AG04450 (cell line): Measurements from ENCODE around the gene KIF2A. TPM values are rescaled to one million over a fixed set of nuclear protein-coding genes. Genes with fewer than 3 reads are reported as not detected.

ENCODE experiments used
- CTCF ChIA-PET: fragments of 300-600, 350-600 bp; formaldehyde crosslinking; extraction: SDS; loops from one replicate; lab custom pipeline; 2022; ENCODE audit warnings: antibody characterized with exemption, inconsistent platforms; lab: Charles Lee
- POLR2A ChIA-PET: fragments of 350-600 bp; formaldehyde crosslinking; extraction: SDS; loops from one replicate; lab custom pipeline; 2021; ENCODE audit warnings: antibody characterized with exemption, inconsistent platforms; lab: Yijun Ruan, JAX
- DNase-seq: peaks from one replicate; pipeline ENCODE4 v3.0.0-alpha.2; 2011; ENCODE audit warnings: low read depth, low spot score
- H3K27ac ChIP-seq: one replicate; pipeline ENCODE4 v1.5.1; 2012; ENCODE audit warnings: low read depth, low read length, control low read depth
- H3K27me3 ChIP-seq: one replicate; pipeline ENCODE4 v1.6.0; 2012; ENCODE audit warnings: low read length; ENCODE audit not compliant: control insufficient read depth, insufficient read depth
- H3K4me3 ChIP-seq: 2 replicates; pipeline ENCODE4 v1.5.1; 2011; ENCODE audit warnings: mild to moderate bottlenecking, low read depth, low read length, control low read depth
- H3K9me3 ChIP-seq: 2 replicates; pipeline ENCODE4 v1.5.1; 2012; ENCODE audit warnings: low read length; ENCODE audit not compliant: control insufficient read depth, insufficient read depth
- polyA minus RNA-seq: library from RNA; depleted of rRNA, polyadenylated mRNA; stranded (reverse); fragments of >200 nt; gene quantifications from 2 replicates; pipeline ENCODE4 v1.2.3, GENCODE V29; 2011; rRNA and poly(A)+ RNA removed
- polyA plus RNA-seq: library from polyadenylated mRNA; depleted of rRNA; stranded (reverse); fragments of >200 nt; gene quantifications from 2 replicates; pipeline ENCODE4 v1.2.3, GENCODE V29; 2011; rRNA removed
- TF ChIP-seq, protein P1 (sequence below): IDR thresholded peaks from 2 replicates; pipeline ENCODE4 v1.5.1; 2011; ENCODE audit warnings: low read depth, low read length, control low read depth, inconsistent platforms

The KIF2A gene
- polyA plus RNA-seq = 37.2 and 50.8 TPM in 2 replicates
- polyA minus RNA-seq = 31.1 and 60.9 TPM in 2 replicates

DNA sequence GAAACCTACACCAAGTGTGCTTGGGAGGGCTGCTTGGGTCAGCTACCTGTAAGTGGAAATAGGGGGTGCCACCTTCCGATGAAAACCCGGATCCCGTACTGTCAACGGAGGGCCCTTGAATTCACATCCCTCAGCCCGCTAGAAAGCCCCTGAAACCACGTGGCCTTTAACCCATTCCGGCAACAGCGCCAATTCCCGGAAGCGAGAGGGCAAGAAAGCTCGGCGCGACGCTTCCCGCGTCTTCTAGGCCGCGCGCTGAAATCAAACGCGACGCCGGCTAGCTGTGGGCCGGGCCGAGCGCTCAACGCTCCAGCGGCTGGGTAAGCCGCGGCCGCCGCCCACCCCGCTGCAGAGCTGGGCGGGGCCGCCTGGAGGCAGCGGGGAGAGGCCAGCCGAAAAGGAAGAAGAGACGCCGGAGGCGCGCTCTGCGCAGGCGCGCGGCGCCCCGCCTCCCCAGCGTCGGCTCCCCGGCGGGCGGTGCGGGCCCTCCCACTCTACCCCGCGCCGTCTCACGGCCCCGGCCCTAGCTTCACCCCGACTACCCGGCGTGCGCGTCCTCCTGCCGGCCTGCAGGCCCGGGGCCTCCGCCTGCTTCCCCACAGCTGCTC, at the start of gene KIF2A:
KIF2A (plus strand) TSS at position 492 of the 608 bp plus-strand sequence. CDS start 267 bp downstream, outside the sequence.
- ChIA-PET POLR2A (interaction anchor here (1.3 to 1.6 kb wide), 2 partner anchors 10 to 97 kb away, joined by 3 to 14 read pairs; partner anchors contain the start of gene DIMT1), CTCF (interaction anchor here (0.9 to 1.6 kb wide), 5 partner anchors 9 to 154 kb away, joined by 3 to 4 read pairs (median 3); no protein-coding TSS in a partner anchor)
- peak within 1 kb of the TSS; percentile 81 for H3K4me3 ChIP-seq
- H3K27me3 ChIP-seq = no peaks in the 10 kb centered on the region
- H3K9me3 ChIP-seq = no peaks in the 10 kb centered on the region
- TF ChIP-seq, protein P1, sequence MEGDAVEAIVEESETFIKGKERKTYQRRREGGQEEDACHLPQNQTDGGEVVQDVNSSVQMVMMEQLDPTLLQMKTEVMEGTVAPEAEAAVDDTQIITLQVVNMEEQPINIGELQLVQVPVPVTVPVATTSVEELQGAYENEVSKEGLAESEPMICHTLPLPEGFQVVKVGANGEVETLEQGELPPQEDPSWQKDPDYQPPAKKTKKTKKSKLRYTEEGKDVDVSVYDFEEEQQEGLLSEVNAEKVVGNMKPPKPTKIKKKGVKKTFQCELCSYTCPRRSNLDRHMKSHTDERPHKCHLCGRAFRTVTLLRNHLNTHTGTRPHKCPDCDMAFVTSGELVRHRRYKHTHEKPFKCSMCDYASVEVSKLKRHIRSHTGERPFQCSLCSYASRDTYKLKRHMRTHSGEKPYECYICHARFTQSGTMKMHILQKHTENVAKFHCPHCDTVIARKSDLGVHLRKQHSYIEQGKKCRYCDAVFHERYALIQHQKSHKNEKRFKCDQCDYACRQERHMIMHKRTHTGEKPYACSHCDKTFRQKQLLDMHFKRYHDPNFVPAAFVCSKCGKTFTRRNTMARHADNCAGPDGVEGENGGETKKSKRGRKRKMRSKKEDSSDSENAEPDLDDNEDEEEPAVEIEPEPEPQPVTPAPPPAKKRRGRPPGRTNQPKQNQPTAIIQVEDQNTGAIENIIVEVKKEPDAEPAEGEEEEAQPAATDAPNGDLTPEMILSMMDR = peak; percentile 9; the same call in 1 of the 2 replicates
- H3K27ac ChIP-seq = peak within 1 kb of the TSS; percentile 65
- DNase-seq = peak; percentile 73

DNA sequence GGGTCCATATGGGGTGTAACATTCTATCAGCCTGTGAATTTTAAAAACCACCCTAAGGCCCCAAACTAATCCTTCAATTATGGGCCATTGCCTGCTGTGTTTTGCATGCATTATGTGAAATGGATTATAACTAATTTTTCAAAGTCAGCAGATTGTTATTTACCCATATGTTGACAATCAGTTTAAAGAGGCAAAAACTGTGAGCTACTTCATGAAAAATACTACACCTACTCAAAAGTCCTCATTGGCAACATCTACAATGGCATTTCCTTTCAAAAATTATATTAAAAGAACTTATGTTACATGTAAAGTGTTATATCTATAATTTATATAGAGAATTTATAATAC, 49.0 kb upstream of the KIF2A start:
- Histone ChIP-seq H3K27me3 (no peaks in the 10 kb centered on the region), H3K9me3 (no peaks in the 10 kb centered on the region), H3K27ac (no peak overlapping the region), H3K4me3 (no peak overlapping the region)
- TF ChIP-seq, protein P1 = no peak
- CTCF ChIA-PET = no interaction called here
- no peak for DNase-seq
- POLR2A ChIA-PET = no interaction called here

DNA sequence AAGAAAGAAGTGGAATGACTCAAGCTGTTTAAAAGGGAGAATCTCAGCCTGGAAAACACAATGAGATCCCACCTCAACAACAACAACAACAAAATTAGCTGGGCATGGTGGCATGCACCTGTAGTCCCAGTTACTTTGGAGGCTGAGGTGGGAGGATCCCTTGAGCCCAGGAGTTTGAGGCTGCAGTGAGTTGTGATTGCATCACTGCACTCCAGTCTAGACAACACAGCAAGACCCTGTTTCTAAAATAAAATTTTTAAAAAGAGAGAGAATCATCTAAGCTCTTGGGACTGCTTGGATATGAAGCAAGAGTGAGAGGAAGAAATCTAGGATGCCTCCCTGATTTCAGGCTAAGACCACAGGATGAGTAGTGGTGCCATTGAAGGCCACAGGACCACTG, 47.4 kb upstream of the KIF2A start:
- Histone ChIP-seq H3K27ac (no peak overlapping the region), H3K4me3 (no peak overlapping the region), H3K27me3 (no peaks in the 10 kb centered on the region), H3K9me3 (no peaks in the 10 kb centered on the region)
- no peak for DNase-seq
- ChIA-PET POLR2A (no interaction called here), CTCF (interaction anchor here (1.7 kb wide), 1 partner anchor 34 kb away, joined by 5 read pairs; no protein-coding TSS in a partner anchor)
- TF ChIP-seq, protein P1 = no peak

DNA sequence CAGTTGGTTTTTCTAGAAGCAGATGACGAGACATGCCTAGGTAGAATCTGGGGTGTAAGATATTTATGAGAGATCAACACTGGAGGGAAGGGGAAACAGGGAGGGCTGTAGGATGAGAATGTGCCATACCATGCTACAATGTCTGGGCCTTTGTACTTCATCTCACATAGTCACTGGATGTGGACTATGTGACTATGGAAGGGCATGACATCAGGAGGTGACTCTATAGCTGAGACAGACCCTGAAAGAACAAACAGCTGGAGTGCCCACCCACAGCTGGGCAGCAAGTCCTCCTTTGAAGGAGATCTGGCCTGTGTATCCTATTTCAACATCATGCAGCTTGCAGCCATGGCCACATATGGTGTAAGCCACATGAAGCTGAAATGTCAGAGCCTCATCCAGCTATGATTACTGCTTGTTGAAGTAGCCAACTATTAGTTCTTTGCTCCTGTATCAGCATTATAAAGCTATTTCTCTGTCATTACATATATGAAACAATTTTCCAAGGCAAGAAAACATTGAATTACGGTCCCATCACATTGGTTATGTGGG, 46.2 kb upstream of the KIF2A start:
- no peaks in the 10 kb centered on the region for H3K27me3 ChIP-seq
- no peak overlapping the region for H3K4me3 ChIP-seq
- ChIA-PET CTCF (interaction anchor here (1.7 kb wide), 1 partner anchor 35 kb away, joined by 5 read pairs; no protein-coding TSS in a partner anchor), POLR2A (no interaction called here)
- no peak overlapping the region for H3K27ac ChIP-seq
- H3K9me3 ChIP-seq = no peaks in the 10 kb centered on the region
- DNase-seq = no peak
- TF ChIP-seq, protein P1 = no peak

DNA sequence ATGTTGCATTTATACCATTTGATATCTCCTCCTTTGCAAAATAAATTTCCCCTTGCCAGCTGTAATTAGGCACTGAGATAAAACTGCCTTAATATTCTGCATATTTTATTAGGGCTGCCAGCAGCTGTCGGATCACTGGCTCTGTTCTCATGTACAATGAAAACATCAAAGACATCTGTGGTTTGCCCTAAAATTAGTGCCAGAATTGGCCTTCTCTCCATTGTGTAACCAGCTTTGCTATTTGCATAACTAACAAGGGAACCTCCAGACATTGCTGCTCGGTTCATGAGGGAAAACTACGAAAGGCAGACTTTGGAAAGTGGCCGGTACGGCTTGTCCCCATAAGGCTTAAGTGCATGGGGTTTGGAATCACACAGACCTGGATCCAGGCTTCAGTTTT, 45.5 kb upstream of the KIF2A start:
- TF ChIP-seq, protein P1 = no peak
- Histone ChIP-seq H3K4me3 (no peak overlapping the region), H3K27ac (no peak overlapping the region), H3K9me3 (no peaks in the 10 kb centered on the region), H3K27me3 (no peaks in the 10 kb centered on the region)
- DNase-seq = no peak
- POLR2A ChIA-PET = no interaction called here
- CTCF ChIA-PET = interaction anchor here (1.7 kb wide), 1 partner anchor 36 kb away, joined by 5 read pairs; no protein-coding TSS in a partner anchor
